GM21576 (cell line): ENCODE data around the gene IGSF21.

ENCODE experiments used
- ATAC-seq: cut with Tn5 transposase; IDR thresholded peaks from one replicate; pipeline ENCODE4 v1.9.1; 2021; ENCODE audit warnings: mild to moderate bottlenecking, moderate library complexity; ENCODE audit not compliant: unreplicated experiment

IGSF21 gene

DNA sequence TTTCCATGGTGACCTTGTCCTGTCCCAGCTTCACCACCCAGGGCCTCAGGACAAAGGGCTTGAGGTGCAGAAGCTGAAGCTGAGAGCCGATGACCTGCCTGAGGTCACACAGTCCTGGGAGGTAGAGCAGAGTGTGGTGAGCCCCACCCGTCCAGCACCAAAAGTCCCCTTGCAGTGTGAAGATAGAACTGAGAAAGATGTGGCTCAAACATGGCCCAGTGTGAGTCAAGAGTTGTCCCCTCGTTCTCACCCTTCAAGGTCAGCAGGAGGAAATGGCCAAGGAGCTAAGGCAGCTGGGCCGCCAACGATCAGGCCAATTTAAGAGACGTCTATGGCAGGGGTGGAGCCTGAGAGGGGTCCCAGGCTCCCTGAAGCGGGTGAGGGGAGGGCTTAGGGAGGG is 215.7 kb downstream of the IGSF21 start:
- no peak for ATAC-seq

GRCh38 chr1:18324246-18324645 is 216.6 kb downstream of the IGSF21 start:
- no peak for ATAC-seq

GRCh38 chr1:18325136-18325535 is 217.5 kb downstream of the IGSF21 start:
- ATAC-seq = no peak

DNA sequence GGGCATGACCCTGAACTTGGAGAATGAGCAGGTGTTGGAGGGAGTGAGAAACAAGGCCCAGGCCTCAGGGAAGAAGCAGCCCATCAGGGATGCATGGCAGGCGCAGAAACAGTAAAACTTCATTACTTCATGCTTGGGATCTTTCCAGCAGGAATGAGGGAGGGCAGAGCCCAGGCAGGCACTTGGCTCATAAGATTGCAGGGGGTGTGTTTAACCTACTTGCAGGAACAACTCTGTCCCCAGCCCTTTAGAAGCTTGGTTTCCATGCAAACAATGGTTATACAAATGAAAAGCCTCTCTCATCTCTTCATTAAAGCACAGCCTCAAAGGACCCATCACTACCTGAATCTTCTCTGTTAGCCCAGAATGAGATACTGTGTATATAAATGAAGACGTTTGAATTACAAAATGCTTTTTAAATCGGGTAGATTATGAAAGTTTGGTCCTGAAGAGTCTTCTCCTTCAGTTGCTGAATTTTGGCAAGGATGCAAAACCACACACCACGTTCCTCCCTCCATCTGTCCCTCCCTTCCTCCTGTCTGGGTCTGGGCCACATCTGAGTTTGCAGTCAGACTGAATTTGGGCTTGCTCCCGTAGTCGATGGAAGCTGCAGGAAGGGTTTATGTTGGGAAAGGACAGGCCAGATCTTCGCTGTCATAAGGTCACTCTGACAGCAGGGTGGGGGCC is 218.8 kb downstream of the IGSF21 start:
- no peak for ATAC-seq

DNA sequence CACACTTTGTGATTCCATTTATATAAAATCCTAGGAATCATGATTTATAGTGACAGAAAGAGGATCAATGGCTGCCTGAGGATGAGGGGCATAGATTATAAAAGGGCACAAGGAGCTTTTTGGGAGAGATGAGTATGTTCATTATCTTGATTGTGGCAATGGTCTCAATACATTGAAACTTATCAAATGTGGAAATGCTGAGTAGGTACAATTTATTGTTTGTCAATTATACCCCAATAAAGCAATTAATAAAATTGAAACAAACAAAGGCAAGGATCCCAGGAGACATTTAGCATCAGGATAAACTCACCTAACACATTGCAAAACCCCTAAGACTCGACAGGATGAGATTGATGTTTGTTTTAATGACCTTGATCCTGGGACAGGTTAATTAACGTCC is 220.1 kb downstream of the IGSF21 start:
- no peak for ATAC-seq

GRCh38 chr1:18328803-18329202 is 221.2 kb downstream of the IGSF21 start:
- no peak for ATAC-seq

- no peak for ATAC-seq
Measured at GRCh38 chr1:18329469-18330253, 222.1 kb downstream of the IGSF21 start.

DNA sequence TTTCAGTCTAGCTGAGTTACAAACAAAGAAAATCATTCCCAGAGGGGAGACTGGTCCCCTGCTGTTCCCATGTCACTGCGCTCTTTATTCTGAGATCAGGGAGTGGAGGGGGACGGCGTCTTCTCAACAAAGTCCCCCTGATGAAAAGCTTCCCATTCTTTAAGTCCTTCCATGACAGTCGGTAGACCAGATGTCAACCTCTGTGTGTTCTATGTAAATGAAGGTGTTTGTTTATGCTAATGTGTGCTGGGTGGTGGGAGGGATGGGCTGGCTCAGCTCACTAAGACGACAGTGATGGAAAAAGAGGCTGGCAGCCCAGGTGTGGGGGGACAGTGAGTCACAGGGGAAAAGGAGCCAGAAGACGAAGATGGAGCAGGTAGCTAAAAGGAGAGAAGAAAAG is 225.0 kb downstream of the IGSF21 start:
- ATAC-seq = no peak

DNA sequence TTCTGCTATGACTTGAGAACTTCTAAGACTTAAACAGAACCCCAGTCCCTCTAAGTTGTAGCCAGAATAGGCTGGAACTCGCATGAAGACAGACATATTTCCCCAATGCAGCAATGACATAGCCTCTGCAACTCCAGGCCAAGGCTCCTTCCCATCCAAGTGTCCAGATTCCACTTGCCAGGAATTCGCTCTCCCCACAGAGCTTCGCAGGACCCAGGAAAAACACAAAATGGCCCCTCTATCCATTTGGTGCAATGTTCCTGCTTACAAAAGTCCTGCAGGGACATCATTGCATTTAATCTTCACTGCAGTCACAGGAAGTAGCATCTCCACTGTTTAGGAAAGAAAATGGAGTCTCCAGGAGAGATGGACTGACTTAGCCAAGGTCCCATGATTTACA is 225.6 kb downstream of the IGSF21 start:
- no peak for ATAC-seq

GRCh38 chr1:18336801-18337200 is 229.2 kb downstream of the IGSF21 start:
- no peak for ATAC-seq

GRCh38 chr1:18337757-18338156 is 230.2 kb downstream of the IGSF21 start:
- ATAC-seq = no peak

- ATAC-seq = no peak
Measured at GRCh38 chr1:18339161-18339560, 231.6 kb downstream of the IGSF21 start.

GRCh38 chr1:18340158-18340764 is 232.7 kb downstream of the IGSF21 start:
- no peak for ATAC-seq

- ATAC-seq = no peak
Measured at GRCh38 chr1:18340787-18341186, 233.2 kb downstream of the IGSF21 start.

DNA sequence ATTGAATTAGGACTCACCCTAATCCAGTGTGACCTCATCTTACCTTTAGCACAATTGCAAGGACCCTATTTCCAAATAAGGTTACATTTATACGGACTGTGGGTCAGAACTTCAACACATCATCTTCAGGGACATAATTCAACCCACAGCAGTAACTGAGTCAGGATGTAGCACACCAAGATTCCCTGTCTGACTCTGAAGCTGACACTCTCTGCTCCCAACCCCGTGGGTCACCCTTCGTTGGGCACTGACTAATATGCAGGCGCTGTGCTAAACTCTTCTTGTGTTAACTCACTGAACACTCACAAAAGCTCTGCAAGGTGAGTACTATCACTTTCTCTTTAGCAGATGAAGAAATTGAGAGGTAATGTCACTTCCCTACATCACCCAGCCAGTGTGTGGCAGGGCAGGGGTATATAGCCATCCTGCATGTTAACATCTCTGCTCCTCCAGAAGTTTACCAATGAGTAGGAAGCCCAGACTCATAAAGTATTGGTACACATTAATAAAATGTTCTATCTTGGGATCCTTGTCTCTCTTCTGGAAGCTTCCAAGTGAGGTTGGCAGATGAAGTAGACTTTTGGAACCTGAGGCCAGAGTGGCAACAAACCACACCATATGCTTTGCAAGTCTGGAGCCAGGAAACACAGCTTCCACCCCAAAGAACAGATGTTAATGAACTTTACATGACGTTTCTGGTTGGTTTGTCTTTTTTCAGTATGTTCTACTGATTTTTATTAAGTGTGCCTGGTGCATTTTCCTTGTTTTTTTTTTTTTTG is 233.9 kb downstream of the IGSF21 start:
- no peak for ATAC-seq

GRCh38 chr1:18342744-18343143 is 235.1 kb downstream of the IGSF21 start:
- no peak for ATAC-seq

DNA sequence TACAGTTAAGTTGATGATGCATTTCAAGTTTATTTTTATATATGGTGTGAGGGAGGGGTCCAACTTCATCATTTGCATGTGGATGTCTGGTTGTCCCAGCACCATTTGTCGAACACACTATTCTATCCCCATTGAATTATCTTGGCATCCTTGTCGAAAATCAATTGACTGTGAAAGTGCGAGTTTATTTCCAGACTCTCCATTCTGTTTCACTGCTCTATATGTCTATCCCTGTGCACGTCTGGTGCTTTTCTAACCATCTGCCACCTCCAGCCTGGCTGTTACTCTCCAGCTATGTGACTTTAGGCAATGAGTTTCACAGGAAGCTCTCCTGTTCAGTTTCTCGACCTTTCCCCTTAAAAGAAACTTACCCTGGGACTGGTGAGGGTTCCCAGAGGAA is 236.0 kb downstream of the IGSF21 start:
- no peak for ATAC-seq

DNA sequence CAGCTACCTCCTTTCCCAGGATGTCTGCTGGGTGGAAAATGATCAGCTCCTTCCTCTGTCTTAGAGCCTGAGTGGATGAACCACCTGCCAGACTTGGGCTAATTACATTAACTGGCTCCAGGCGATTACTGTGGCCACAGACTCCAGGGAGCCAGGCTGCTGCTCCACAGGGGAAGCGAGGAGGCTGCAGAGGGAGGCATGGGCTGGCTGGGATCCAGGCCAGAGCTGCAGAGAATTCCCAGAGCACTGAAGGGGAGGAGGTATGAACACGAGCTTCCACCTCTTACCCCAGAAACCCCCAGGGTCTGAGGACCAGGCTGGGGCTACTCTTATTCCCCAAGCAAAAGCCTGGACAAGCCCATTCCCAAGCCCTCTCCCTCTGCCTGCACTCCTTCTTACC is 237.2 kb downstream of the IGSF21 start:
- ATAC-seq = no peak

DNA sequence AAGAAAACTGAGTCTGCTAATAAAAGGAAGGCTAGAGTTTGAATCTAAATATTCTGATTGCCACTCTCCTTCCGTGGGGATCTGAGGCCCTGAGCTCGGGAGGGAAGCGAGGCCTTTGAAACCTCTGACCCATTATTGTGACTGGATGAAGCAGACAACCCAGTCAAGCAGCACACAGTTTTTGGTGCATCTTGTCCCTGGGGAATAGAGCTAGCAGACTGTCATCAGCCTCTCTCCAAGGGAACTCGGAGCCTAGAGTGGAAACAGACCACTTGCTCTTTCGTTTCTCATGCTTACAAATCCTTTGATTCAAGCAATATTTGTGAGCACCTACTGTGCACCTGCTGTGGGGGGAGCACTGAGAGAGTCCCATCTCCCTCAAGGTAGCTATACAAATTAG is 240.0 kb downstream of the IGSF21 start:
- ATAC-seq = no peak

DNA sequence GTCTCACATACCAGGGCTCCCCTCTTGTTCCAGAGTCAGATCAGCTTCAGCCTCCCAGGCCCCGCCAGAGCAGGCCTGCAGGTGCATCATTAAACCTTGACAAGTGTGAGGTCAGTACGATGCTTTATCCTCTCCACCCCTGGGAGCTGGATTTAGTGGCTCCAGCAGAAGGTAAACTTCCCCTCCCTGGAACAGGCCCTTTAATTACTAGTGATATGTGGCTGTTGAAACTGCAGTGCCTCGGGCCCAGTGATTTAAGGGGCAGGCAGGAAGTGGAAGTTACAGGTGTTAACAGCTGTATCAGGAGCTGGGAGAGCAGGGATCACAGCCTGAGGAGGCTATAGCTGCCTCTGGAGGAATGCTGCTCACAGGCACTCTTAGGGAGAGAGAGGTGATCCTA is 240.8 kb downstream of the IGSF21 start:
- no peak for ATAC-seq

- no peak for ATAC-seq
Measured at GRCh38 chr1:18350747-18351146, 243.1 kb downstream of the IGSF21 start.
